Measurements from ENCODE around the gene MAGI3. TPM values are rescaled to one million over a fixed set of nuclear protein-coding genes. Genes with fewer than 3 reads are reported as not detected.

MAGI3 gene
- total RNA-seq, 1 donor from 2014 or later: 1.0 TPM

DNA sequence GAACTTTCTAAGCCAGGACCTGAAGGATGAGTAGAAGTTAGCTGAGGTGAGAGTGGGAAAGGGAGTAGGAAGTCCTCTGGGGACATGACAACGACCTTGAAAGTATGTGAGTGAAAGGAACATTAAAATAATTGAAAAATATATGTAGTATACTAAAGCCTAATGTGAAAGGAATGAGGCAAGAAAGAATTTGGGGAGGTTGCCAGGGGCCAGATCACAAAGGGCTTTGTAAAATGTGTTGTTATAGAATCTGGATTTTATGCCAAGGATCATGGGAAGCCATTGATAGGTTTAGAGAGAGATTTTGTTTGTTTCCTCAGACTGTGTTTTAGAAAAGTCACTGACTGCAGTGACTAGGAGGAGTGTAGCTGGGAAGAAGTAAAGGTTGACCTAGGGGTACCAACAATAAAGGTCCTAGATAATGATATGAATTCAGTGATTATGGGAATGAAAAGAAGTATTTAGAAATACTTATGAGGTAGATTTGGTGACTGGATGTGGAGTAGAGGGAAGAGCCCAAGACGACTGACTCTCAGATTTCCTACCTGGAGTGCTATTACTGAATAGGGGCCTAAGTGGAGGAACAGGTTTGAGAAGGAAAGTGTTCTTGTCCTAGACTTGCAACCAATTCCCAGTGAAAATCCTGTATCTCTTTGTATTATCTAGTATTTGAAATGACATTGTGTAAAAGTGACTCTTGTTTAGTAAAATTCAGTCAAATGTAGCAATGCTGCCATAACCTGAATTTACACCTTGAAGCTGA lies 189.1 kb downstream of the MAGI3 start:
- Mint-ChIP-seq H3K27me3 (peaks cover 3% of the 10 kb centered on the region), H3K36me3 (ENCODE audit: low read depth) (no peaks in the 10 kb centered on the region), H3K27ac (no peak overlapping the region), H3K4me3 (no peak overlapping the region), H3K9me3 (no peaks in the 10 kb centered on the region), H3K4me1 (no peaks in the 10 kb centered on the region)
- ATAC-seq (ENCODE audit: low read depth) (no peak), DNase-seq (no peak)
- ChIA-PET CTCF (no interaction called here), POLR2A (no interaction called here)
- TF ChIP-seq CTCF (IDR thresholded peaks at IDR 0.05): no peak
- intact Hi-C loops (cut with micrococcal nuclease): no loop called here

GRCh38 chr1:113581323-113581722 lies 191.0 kb downstream of the MAGI3 start:
- POLR2A ChIA-PET: no interaction called here
- CTCF ChIA-PET: no interaction called here
- no peaks in the 10 kb centered on the region for H3K9me3 Mint-ChIP-seq
- DNase-seq: no peak
- no peak overlapping the region for H3K4me3 Mint-ChIP-seq
- no peak overlapping the region for H3K27ac Mint-ChIP-seq
- no peaks in the 10 kb centered on the region for H3K4me1 Mint-ChIP-seq
- H3K36me3 Mint-ChIP-seq (ENCODE audit: low read depth): no peaks in the 10 kb centered on the region
- intact Hi-C loops (cut with micrococcal nuclease): no loop called here
- no peak for ATAC-seq (ENCODE audit: low read depth)
- H3K27me3 Mint-ChIP-seq: no peaks in the 10 kb centered on the region
- no peak for TF ChIP-seq CTCF (IDR thresholded peaks at IDR 0.05)

DNA sequence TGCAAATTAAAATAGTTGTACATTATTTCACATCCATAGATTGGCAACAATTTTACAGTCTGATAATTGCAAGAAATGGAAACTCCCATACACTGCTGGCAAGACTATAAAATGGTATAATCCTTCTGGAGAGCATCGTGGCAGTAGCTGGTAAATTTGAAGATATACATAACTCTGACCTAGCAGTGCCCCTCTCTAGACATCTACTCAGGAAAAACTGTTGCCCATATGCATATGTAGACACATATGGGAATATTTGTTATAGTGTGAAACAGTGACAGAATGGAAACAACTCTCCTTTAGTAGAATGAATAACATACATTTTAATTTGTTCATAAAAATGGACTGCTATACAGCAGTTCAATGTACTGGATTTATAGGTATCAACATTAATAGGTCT lies 191.8 kb downstream of the MAGI3 start:
- ATAC-seq (ENCODE audit: low read depth): no peak
- H3K4me3 Mint-ChIP-seq: no peak overlapping the region

DNA sequence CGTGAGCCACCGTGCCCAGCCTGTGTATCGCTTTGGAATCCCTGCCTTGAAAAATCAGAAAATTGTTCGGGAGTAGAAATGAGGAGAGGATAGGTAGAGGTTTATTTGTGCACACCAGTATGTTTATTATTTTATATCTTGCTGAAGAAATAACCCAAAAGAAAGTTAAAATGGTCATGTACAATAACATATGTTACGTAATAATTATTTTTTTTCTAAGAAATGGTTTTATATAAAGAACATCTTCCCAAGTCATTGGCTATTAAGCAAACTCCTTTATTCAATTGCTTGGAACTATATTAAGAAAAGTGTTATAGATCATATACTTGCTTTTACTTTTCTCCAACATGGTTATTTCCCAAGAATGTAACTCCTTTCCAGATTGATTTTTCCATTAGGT lies 197.2 kb downstream of the MAGI3 start:
- no peaks in the 10 kb centered on the region for H3K36me3 Mint-ChIP-seq (ENCODE audit: low read depth)
- no peak for TF ChIP-seq CTCF (IDR thresholded peaks at IDR 0.05)
- CTCF ChIA-PET: no interaction called here
- no peaks in the 10 kb centered on the region for H3K27me3 Mint-ChIP-seq
- H3K4me3 Mint-ChIP-seq: no peak overlapping the region
- no peaks in the 10 kb centered on the region for H3K4me1 Mint-ChIP-seq
- DNase-seq (no peak), ATAC-seq (ENCODE audit: low read depth) (no peak)
- intact Hi-C loops (cut with micrococcal nuclease): no loop called here
- no peaks in the 10 kb centered on the region for H3K9me3 Mint-ChIP-seq
- POLR2A ChIA-PET: no interaction called here
- H3K27ac Mint-ChIP-seq: no peak overlapping the region

More for the DNA sequence above, 191.8 kb downstream of the MAGI3 start:
- no peaks in the 10 kb centered on the region for H3K9me3 Mint-ChIP-seq
- intact Hi-C loops (cut with micrococcal nuclease): no loop called here
- no peaks in the 10 kb centered on the region for H3K36me3 Mint-ChIP-seq (ENCODE audit: low read depth)
- H3K27me3 Mint-ChIP-seq: no peaks in the 10 kb centered on the region
- ChIA-PET POLR2A (interaction anchor here (0.6 kb wide), 1 partner anchor 176 kb away, joined by 6 read pairs; no protein-coding TSS in a partner anchor), CTCF (no interaction called here)
- no peak for DNase-seq
- H3K27ac Mint-ChIP-seq: no peak overlapping the region
- no peak for TF ChIP-seq CTCF (IDR thresholded peaks at IDR 0.05)
- no peaks in the 10 kb centered on the region for H3K4me1 Mint-ChIP-seq

DNA sequence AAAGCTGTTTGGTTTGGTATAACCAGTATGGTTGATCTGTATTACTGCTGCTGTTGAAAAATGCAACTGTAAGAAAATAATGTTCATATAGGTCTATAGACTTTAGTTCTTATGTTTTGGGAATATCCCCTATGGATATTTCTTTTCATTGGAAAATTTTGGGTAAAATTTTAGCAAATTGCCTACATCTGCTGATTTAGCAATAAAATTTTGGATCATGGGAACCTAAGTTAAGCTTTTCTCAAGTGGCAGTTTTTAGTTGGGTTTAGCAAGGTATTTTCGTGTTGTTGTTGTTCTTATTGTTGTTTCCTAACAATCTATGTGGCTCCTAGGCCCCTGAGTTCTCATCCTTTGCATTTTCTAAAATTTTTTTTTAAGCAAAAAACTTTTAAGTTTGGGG lies 201.9 kb downstream of the MAGI3 start:
- POLR2A ChIA-PET: no interaction called here
- intact Hi-C loops (cut with micrococcal nuclease): no loop called here
- CTCF ChIA-PET: no interaction called here
- no peak for DNase-seq
- TF ChIP-seq CTCF (IDR thresholded peaks at IDR 0.05): no peak
- Mint-ChIP-seq H3K27ac (no peak overlapping the region), H3K9me3 (peaks cover 3% of the 10 kb centered on the region), H3K4me3 (no peak overlapping the region), H3K36me3 (ENCODE audit: low read depth) (no peaks in the 10 kb centered on the region), H3K4me1 (no peaks in the 10 kb centered on the region), H3K27me3 (no peaks in the 10 kb centered on the region)
- no peak for ATAC-seq (ENCODE audit: low read depth)
